HepG2 (cell line): ENCODE data around the gene NBPF1. TPM values are rescaled to one million over a fixed set of nuclear protein-coding genes. Genes with fewer than 3 reads are reported as not detected.
A peak's percentile ranks its signal among the peaks of the same experiment; 100 is the strongest.
"Not testable (repeated sequence)": the region's sequence is repeated elsewhere in the genome, so short reads cannot be mapped to it uniquely, and the experiment has no call there.

Source experiments
- ATAC-seq: fragments of 200-7000 bp; cut with Tn5 transposase; 3 replicates; pipeline ENCODE4 v1.9.1; 2020; ENCODE audit warnings: mild to moderate bottlenecking, moderate library complexity
- BruUV-seq: library from RNA; stranded (reverse); fragments of 400-500 nt; replicated peaks from 2 replicates; lab custom pipeline; 2021; lab: Mats Ljungman, UMichigan
- CTCF ChIA-PET: fragments of 300-600 bp; formaldehyde crosslinking; extraction: SDS; loops from one replicate; lab custom pipeline; 2021; ENCODE audit warnings: low total read pairs, inconsistent platforms, low intra/inter-chr PET ratio; lab: Yijun Ruan, JAX
- POLR2A ChIA-PET: fragments of 350-600 bp; sonication (Branson Sonifier 250); formaldehyde crosslinking; loops from one replicate; lab custom pipeline; 2020; ENCODE audit warnings: antibody characterized with exemption, inconsistent platforms; lab: Yijun Ruan, JAX
- DNase-seq: peaks from one replicate; pipeline ENCODE4 v3.0.0-alpha.2; 2015; ENCODE audit warnings: low spot score
- FAIRE-seq: peaks from 3 replicates; lab custom pipeline; 2011; peaks lifted over from hg19 to GRCh38; lab: Jason Lieb, UNC
- H2AFZ ChIP-seq: one replicate; pipeline ENCODE4 v1.6.1; 2011; ENCODE audit warnings: low read length, inconsistent platforms
- H3K27ac ChIP-seq: fragments of 300-600 bp; 3 replicates; pipeline ENCODE4 v1.8.0; 2011; ENCODE audit warnings: mixed run types, mild to moderate bottlenecking, mixed read lengths, low read length, inconsistent platforms; ENCODE audit not compliant: insufficient read depth; ENCODE audit errors: extremely low read length
- H3K27me3 ChIP-seq, 2 experiments: fragments of 200-600 bp in 1 of 2; 2 replicates in 1 of 2; 3 replicates in 1 of 2; pipeline versions ENCODE4 v1.6.0 to v1.8.0; 2011; ENCODE audit warnings: low read length in 2 of 2, mild to moderate bottlenecking in 2 of 2, moderate library complexity in 2 of 2, inconsistent platforms in 1 of 2; ENCODE audit not compliant: insufficient read depth in 2 of 2, control insufficient read depth in 1 of 2
- H3K36me3 ChIP-seq, 2 experiments: fragments of 200-600 bp in 1 of 2; replicated peaks in 1 of 2; 2 replicates in 1 of 2; 3 replicates in 1 of 2; pipeline versions ENCODE4 v1.5.1 to v1.8.0; 2011; ENCODE audit warnings: low read length in 2 of 2, inconsistent platforms in 1 of 2; ENCODE audit not compliant: insufficient read depth in 2 of 2, control insufficient read depth in 1 of 2
- H3K4me1 ChIP-seq: 2 replicates; pipeline ENCODE4 v1.5.1; 2012; ENCODE audit warnings: low read length, inconsistent platforms; ENCODE audit not compliant: insufficient read depth
- H3K4me2 ChIP-seq: 2 replicates; pipeline ENCODE4 v1.6.0; 2011; ENCODE audit warnings: low read depth, low read length, inconsistent platforms
- H3K4me3 ChIP-seq, 3 experiments: fragments of 200-600 bp in 1 of 3; sonication (generic), shearing (Covaris generic) in 1 of 3; replicated peaks in 1 of 3; 2 replicates each; pipeline ENCODE4 v1.5.1; 2011 to 2016; ENCODE audit warnings: low read length in 3 of 3, inconsistent platforms in 2 of 3, low read depth in 2 of 3, mild to moderate bottlenecking in 2 of 3, control low read depth in 1 of 3, mixed read lengths in 1 of 3; ENCODE audit not compliant: insufficient read depth in 1 of 3
- H3K79me2 ChIP-seq: one replicate; pipeline ENCODE4 v1.6.1; 2011; ENCODE audit warnings: low read length, inconsistent platforms; ENCODE audit not compliant: insufficient read depth
- H3K9ac ChIP-seq: 2 replicates; pipeline ENCODE4 v1.6.0; 2011; ENCODE audit warnings: mild to moderate bottlenecking, low read depth, low read length, inconsistent platforms; ENCODE audit not compliant: insufficient read depth
- H3K9me3 ChIP-seq: 2 replicates; pipeline ENCODE4 v1.5.1; 2012; ENCODE audit warnings: mild to moderate bottlenecking, low read length
- H4K20me1 ChIP-seq: 2 replicates; pipeline ENCODE4 v1.6.0; 2011; ENCODE audit warnings: inconsistent platforms, mild to moderate bottlenecking, low read length, moderate library complexity; ENCODE audit not compliant: insufficient read depth
- ADNP ChIP-seq: sonication (generic); formaldehyde crosslinking; IDR thresholded peaks from 2 replicates; pipeline ENCODE4 v1.4.0; 2020; ENCODE audit warnings: missing genetic modification reagents
- AGO2 ChIP-seq: fragments of 200-400 bp; formaldehyde crosslinking; optimal IDR thresholded peaks from 2 replicates; pipeline ENCODE3; 2017; ENCODE audit warnings: mild to moderate bottlenecking, low read depth, low read length, moderate library complexity
- GABPB1 ChIP-seq: IDR thresholded peaks from 2 replicates; pipeline ENCODE4 v1.6.1; 2016; ENCODE audit warnings: mild to moderate bottlenecking, missing genetic modification reagents, moderate library complexity, missing compliant biosample characterization
- HIVEP1 ChIP-seq: sonication (generic); formaldehyde crosslinking; IDR thresholded peaks from 2 replicates; pipeline ENCODE4 v1.4.0; 2020; ENCODE audit warnings: mild to moderate bottlenecking, missing genetic modification reagents
- MYC ChIP-seq: sonication (generic); formaldehyde crosslinking; IDR thresholded peaks from 2 replicates; pipeline ENCODE4 v1.9.0; 2021; ENCODE audit warnings: missing genetic modification reagents, borderline replicate concordance
- NFKB2 ChIP-seq: sonication (generic); formaldehyde crosslinking; IDR thresholded peaks from 2 replicates; pipeline ENCODE4 v1.4.0; 2020; ENCODE audit warnings: missing genetic modification reagents, borderline replicate concordance
- NKX3-1 ChIP-seq: sonication (generic); formaldehyde crosslinking; IDR thresholded peaks from 2 replicates; pipeline ENCODE4 v1.5.0; 2020; ENCODE audit warnings: missing genetic modification reagents
- PITX1 ChIP-seq: sonication (generic); formaldehyde crosslinking; IDR thresholded peaks from 2 replicates; pipeline ENCODE4 v1.5.1; 2020; ENCODE audit warnings: mild to moderate bottlenecking, missing genetic modification reagents
- POLR2AphosphoS5 ChIP-seq: IDR thresholded peaks from 2 replicates; pipeline ENCODE4 v1.6.1; 2012; ENCODE audit warnings: low read depth, low read length
- POLR2G ChIP-seq: fragments of 200-400 bp; formaldehyde crosslinking; IDR thresholded peaks from 2 replicates; pipeline ENCODE4 v1.6.1; 2018; ENCODE audit warnings: mild to moderate bottlenecking, low read depth, low read length, moderate library complexity
- RBFOX2 ChIP-seq: fragments of 200-400 bp; formaldehyde crosslinking; IDR thresholded peaks from 2 replicates; pipeline ENCODE4 v1.6.1; 2017; ENCODE audit warnings: low read depth, mild to moderate bottlenecking, low read length
- TBX3 ChIP-seq: fragments of 450-650 bp; IDR thresholded peaks from 2 replicates; pipeline ENCODE4 v1.6.1; 2017; ENCODE audit warnings: antibody characterized with exemption, mild to moderate bottlenecking, inconsistent platforms, borderline replicate concordance
- TEAD3 ChIP-seq: optimal IDR thresholded peaks from 2 replicates; pipeline ENCODE3; 2016; ENCODE audit warnings: borderline replicate concordance
- ZFY ChIP-seq: sonication (generic); formaldehyde crosslinking; IDR thresholded peaks from 2 replicates; pipeline ENCODE4 v1.4.0; 2020; ENCODE audit warnings: missing genetic modification reagents
- ZNF282 ChIP-seq: fragments of 450-650 bp; IDR thresholded peaks from 2 replicates; pipeline ENCODE4 v1.6.1; 2018; ENCODE audit not compliant: partially characterized antibody
- ZNF552 ChIP-seq: sonication (generic); formaldehyde crosslinking; IDR thresholded peaks from 2 replicates; pipeline ENCODE4 v1.9.0; 2022; ENCODE audit warnings: missing genetic modification reagents, mild to moderate bottlenecking, borderline replicate concordance
- ZNF746 ChIP-seq: sonication (generic); formaldehyde crosslinking; IDR thresholded peaks from 2 replicates; pipeline ENCODE4 v1.8.0; 2022; ENCODE audit warnings: mild to moderate bottlenecking, missing genetic modification reagents
- ZNF768 ChIP-seq: sonication (generic); formaldehyde crosslinking; IDR thresholded peaks from 2 replicates; pipeline ENCODE4 v1.4.0; 2020; ENCODE audit warnings: missing genetic modification reagents
- WGBS: methylation state at CpG from one replicate; pipeline ENCODE4 v1.1.6; 2017; ENCODE audit warnings: low lambda C conversion rate; 5-methylcytosine and 5-hydroxymethylcytosine counted together
- in situ Hi-C: cut with HindIII; loops from 2 replicates; pipeline ENCODE4 v1.10.0; 2017; ENCODE audit warnings: low pct_unique_long_range_greater_than_20kb; ENCODE audit not compliant: extremely low pct_ligation_motif_present
- intact Hi-C: fragments of 100-400 bp; cut with micrococcal nuclease; formaldehyde crosslinking; loops from one replicate; pipeline ENCODE4 v1.10.0; 2022; ENCODE audit not compliant: unreplicated experiment
- polyA plus RNA-seq, 8 experiments: library from polyadenylated mRNA; depleted of rRNA in 3 of 8; stranded (reverse) in 7 of 8; unstranded in 1 of 8; fragments of >200 nt; fragmentation: Illumina TruSeq in 4 of 8; extraction: Trizol in 4 of 8; gene quantifications; 2 replicates each; pipeline versions ENCODE4 v1.2.1 to v1.2.3, GENCODE V29; 2011 to 2016; ENCODE audit warnings: low read depth in 4 of 8, missing spikeins in 1 of 8, mixed read lengths in 1 of 8; ENCODE audit not compliant: insufficient read depth in 1 of 8
- total RNA-seq, 5 experiments: library from RNA; depleted of rRNA; stranded (reverse); fragments of >200 nt; fragmentation: Illumina TruSeq; extraction: Trizol; gene quantifications; 2 replicates each; pipeline ENCODE4 v1.2.3, GENCODE V29; 2016; ENCODE audit warnings: low read depth in 1 of 5
- TF ChIP-seq, protein P1 (sequence below): fragments of 450-650 bp; IDR thresholded peaks from 2 replicates; pipeline ENCODE4 v1.6.1; 2017
- TF ChIP-seq, protein P2 (sequence below): sonication (generic); formaldehyde crosslinking; IDR thresholded peaks from 2 replicates; pipeline ENCODE4 v1.4.0; 2020; ENCODE audit warnings: missing genetic modification reagents

NBPF1 gene
- total and polyA plus RNA-seq, 2 of the 13 experiments (the other 11 are each of a cell fraction or from before 2014, with no cell fraction given): 30.3 to 35.6 TPM

- H2AFZ ChIP-seq, in situ Hi-C loops, H3K9ac ChIP-seq, ATAC-seq, H3K4me2 ChIP-seq, POLR2A ChIA-PET, H4K20me1 ChIP-seq, H3K4me1 ChIP-seq, H3K4me3 ChIP-seq, CTCF ChIA-PET, H3K9me3 ChIP-seq, intact Hi-C loops, H3K27ac ChIP-seq, FAIRE-seq, H3K79me2 ChIP-seq, DNase-seq, H3K27me3 ChIP-seq: not testable (repeated sequence)
- TF ChIP-seq ZFY: 0 out of 2 replicates have a peak, but pooled peaks have one; percentile 3
- peak; percentile 34 for TF ChIP-seq ZNF768
- 0 out of 2 replicates have a peak, but pooled peaks have one; percentile 3 for TF ChIP-seq NKX3-1 (CRISPR knock-in tag)
- peak; percentile 54; the same call in 1 of the 2 replicates for TF ChIP-seq NFKB2 (CRISPR knock-in tag)
- 0 out of 2 replicates have a peak, but pooled peaks have one; percentile 21 for TF ChIP-seq TBX3
- TF ChIP-seq POLR2AphosphoS5: 0 out of 2 replicates have a peak, but pooled peaks have one; percentile 18
- 0 out of 2 replicates have a peak, but pooled peaks have one; percentile 17 for TF ChIP-seq POLR2G
- 0 out of 2 replicates have a peak, but pooled peaks have one; percentile 39 for TF ChIP-seq ADNP (CRISPR knock-in tag)
- peak; percentile 1 for TF ChIP-seq TEAD3 (CRISPR knock-in tag)
- TF ChIP-seq, protein P1, sequence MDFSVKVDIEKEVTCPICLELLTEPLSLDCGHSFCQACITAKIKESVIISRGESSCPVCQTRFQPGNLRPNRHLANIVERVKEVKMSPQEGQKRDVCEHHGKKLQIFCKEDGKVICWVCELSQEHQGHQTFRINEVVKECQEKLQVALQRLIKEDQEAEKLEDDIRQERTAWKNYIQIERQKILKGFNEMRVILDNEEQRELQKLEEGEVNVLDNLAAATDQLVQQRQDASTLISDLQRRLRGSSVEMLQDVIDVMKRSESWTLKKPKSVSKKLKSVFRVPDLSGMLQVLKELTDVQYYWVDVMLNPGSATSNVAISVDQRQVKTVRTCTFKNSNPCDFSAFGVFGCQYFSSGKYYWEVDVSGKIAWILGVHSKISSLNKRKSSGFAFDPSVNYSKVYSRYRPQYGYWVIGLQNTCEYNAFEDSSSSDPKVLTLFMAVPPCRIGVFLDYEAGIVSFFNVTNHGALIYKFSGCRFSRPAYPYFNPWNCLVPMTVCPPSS: 0 out of 2 replicates have a peak, but pooled peaks have one; percentile 77
- 0 out of 2 replicates have a peak, but pooled peaks have one; percentile 14 for TF ChIP-seq PITX1
- TF ChIP-seq ZNF552: peak; percentile 22; the same call in 1 of the 2 replicates
- TF ChIP-seq AGO2: peak; percentile 58
- TF ChIP-seq, protein P2, sequence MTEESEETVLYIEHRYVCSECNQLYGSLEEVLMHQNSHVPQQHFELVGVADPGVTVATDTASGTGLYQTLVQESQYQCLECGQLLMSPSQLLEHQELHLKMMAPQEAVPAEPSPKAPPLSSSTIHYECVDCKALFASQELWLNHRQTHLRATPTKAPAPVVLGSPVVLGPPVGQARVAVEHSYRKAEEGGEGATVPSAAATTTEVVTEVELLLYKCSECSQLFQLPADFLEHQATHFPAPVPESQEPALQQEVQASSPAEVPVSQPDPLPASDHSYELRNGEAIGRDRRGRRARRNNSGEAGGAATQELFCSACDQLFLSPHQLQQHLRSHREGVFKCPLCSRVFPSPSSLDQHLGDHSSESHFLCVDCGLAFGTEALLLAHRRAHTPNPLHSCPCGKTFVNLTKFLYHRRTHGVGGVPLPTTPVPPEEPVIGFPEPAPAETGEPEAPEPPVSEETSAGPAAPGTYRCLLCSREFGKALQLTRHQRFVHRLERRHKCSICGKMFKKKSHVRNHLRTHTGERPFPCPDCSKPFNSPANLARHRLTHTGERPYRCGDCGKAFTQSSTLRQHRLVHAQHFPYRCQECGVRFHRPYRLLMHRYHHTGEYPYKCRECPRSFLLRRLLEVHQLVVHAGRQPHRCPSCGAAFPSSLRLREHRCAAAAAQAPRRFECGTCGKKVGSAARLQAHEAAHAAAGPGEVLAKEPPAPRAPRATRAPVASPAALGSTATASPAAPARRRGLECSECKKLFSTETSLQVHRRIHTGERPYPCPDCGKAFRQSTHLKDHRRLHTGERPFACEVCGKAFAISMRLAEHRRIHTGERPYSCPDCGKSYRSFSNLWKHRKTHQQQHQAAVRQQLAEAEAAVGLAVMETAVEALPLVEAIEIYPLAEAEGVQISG (CRISPR knock-in tag): 0 out of 2 replicates have a peak, but pooled peaks have one; percentile 12
- peak; percentile 51; the same call in 1 of the 2 replicates for TF ChIP-seq RBFOX2
- TF ChIP-seq MYC (CRISPR knock-in tag): 0 out of 2 replicates have a peak, but pooled peaks have one; percentile 14
- 0 out of 2 replicates have a peak, but pooled peaks have one; percentile 11 for TF ChIP-seq HIVEP1 (CRISPR knock-in tag)
- TF ChIP-seq GABPB1 (CRISPR knock-in tag): peak; percentile 19; the same call in 1 of the 2 replicates
- peak; percentile 28 for TF ChIP-seq ZNF282
- TF ChIP-seq ZNF746 (CRISPR knock-in tag): peak; percentile 16; the same call in 1 of the 2 replicates
- WGBS: 98% methylated on average over 21 of the region's 21 CpGs
- H3K36me3 ChIP-seq: peaks cover 64 to 86% of the 10 kb centered on the region in 2 experiments
- BruUV-seq: TSS peak; percentile 22
Measured at GRCh38 chr1:16629916-16630530, 16.7 kb upstream of the NBPF1 start.
